Spleen (tissue), 7 donors: Measurements from ENCODE around the gene SFXN3.

Experiments
- POLR2A ChIP-seq, 3 donors: fragments of 450-650 bp; IDR thresholded peaks; one replicate each; pipeline ENCODE4 v1.5.1; 2017; ENCODE audit warnings: antibody characterized with exemption in 3 of 3, mild to moderate bottlenecking in 1 of 3
- POLR2AphosphoS5 ChIP-seq, 3 donors: sonication (generic); formaldehyde crosslinking; IDR thresholded peaks; one replicate each; pipeline ENCODE4 v1.5.1; 2017; ENCODE audit warnings: antibody characterized with exemption in 3 of 3
- TF ChIP-seq, protein P1 (sequence below), 11 experiments: fragments of 200-600 bp in 7 of 11; fragments of 450-650 bp in 4 of 11; sonication (generic) in 4 of 11; IDR thresholded peaks in 8 of 11; conservative IDR thresholded peaks in 3 of 11; 1 replicate in 7 of 11; 2 replicates in 4 of 11; pipeline versions ENCODE4 v1.4.0 to v1.8.0; 2016 to 2021; ENCODE audit warnings: antibody characterized with exemption in 11 of 11, inconsistent platforms in 4 of 11, mild to moderate bottlenecking in 1 of 11
- donor health status: DM: no; HTN: no; CAD: no; lungs with moderate emphysema.
- donor health status: DM: no; HTN: no; CAD: no.
- donor health status: DM: no; HTN: no; CAD: no.

- TF ChIP-seq, protein P1, sequence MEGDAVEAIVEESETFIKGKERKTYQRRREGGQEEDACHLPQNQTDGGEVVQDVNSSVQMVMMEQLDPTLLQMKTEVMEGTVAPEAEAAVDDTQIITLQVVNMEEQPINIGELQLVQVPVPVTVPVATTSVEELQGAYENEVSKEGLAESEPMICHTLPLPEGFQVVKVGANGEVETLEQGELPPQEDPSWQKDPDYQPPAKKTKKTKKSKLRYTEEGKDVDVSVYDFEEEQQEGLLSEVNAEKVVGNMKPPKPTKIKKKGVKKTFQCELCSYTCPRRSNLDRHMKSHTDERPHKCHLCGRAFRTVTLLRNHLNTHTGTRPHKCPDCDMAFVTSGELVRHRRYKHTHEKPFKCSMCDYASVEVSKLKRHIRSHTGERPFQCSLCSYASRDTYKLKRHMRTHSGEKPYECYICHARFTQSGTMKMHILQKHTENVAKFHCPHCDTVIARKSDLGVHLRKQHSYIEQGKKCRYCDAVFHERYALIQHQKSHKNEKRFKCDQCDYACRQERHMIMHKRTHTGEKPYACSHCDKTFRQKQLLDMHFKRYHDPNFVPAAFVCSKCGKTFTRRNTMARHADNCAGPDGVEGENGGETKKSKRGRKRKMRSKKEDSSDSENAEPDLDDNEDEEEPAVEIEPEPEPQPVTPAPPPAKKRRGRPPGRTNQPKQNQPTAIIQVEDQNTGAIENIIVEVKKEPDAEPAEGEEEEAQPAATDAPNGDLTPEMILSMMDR (IDR thresholded peaks at IDR 0.05 in 8 of 11, conservative IDR thresholded peaks at IDR 0.05 in 3 of 11), result no peak
- TF ChIP-seq POLR2A (IDR thresholded peaks at IDR 0.05) (no peak), POLR2AphosphoS5 (IDR thresholded peaks at IDR 0.05) (no peak)
These were observed 39.1 kb downstream of the SFXN3 start for GRCh38 chr10:101070098-101070497.
